Inflammatory macrophage treated with lipopolysaccharide for 1 hour (primary cell): ENCODE results near the gene SLC17A6.

Source experiments
- DNase-seq, 2 donors: peaks; one replicate each; pipeline ENCODE4 v3.0.0-alpha.2; 2020 to 2022

SLC17A6 gene

GRCh38 chr11:22390283-22390655 lies 52.1 kb downstream of the SLC17A6 start:
- no peak for DNase-seq

DNA sequence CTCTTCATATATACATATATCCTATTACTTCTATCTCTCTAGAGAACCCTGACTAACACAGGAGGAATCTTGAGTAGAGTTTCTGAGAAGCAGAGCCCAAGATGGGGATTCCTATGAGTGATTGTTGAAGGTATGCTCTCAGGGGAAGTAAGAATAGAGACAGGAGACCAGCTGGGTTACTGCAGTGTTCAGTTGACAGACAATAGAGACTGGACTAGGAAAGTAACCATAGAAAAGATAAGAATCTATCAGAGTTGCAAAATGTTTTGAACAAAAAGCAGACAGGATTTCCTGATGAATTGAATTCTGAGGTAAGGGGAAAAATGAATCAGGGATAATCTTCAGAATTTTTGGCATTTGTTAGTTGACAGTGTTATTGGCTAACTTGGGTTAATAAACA lies 54.4 kb downstream of the SLC17A6 start:
- DNase-seq = no peak

- no peak for DNase-seq
Measured at GRCh38 chr11:22405377-22405776, 67.2 kb downstream of the SLC17A6 start.

DNA sequence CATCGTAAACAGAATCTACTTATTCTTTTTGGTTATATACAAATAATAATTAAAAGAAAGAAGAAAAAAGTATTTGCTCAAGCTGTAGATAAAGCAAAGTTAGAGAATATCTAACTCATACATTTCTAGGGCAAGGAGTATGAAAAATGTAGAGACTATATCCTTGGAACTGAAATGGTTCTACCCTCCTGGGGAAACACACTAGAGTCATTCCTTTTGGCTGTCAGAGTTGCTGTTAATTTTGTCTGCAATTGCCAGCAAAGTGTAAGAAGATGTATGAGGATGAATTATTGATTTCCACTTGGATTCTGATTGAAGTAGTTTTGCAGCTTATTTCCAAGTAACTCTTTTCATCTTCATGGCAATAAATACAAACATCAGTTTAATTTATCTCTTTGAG lies 69.1 kb downstream of the SLC17A6 start:
- DNase-seq = no peak

GRCh38 chr11:22407921-22408320 lies 69.7 kb downstream of the SLC17A6 start:
- no peak for DNase-seq

DNA sequence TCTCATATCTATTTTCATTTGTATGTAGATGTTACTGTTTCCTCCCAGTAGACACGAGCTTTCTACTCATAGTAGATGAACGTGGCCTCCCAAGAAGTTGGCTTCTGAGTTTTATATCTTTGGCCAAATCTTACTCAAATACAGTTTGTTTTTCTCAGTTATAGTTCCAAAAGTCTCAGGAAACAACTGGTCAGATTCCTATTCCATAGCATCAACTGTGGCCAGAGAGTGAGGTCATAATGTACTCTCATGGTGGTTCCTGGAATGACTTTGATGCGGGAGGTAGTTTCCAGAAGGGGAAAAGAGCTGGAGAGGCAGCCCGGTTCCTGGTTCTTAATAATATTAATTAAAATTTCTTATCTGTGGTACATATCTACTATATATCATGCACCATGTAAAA lies 77.3 kb downstream of the SLC17A6 start:
- no peak for DNase-seq

GRCh38 chr11:22416462-22416861 lies 78.3 kb downstream of the SLC17A6 start:
- DNase-seq = no peak

GRCh38 chr11:22426915-22427314 lies 88.7 kb downstream of the SLC17A6 start:
- no peak for DNase-seq
